HepG2 (cell line): Measurements from ENCODE around the gene SLC34A3. TPM values are rescaled to one million over a fixed set of nuclear protein-coding genes. Genes with fewer than 3 reads are reported as not detected.

Experiments used
- ARNT ChIP-seq: fragments of 450-650 bp; IDR thresholded peaks from 2 replicates; pipeline ENCODE4 v1.6.1; 2017
- DMAP1 ChIP-seq: IDR thresholded peaks from 2 replicates; pipeline ENCODE4 v1.6.1; 2016
- ELF1 ChIP-seq: sonication (generic); formaldehyde crosslinking; IDR thresholded peaks from 2 replicates; pipeline ENCODE4 v1.4.0; 2020; ENCODE audit warnings: missing genetic modification reagents
- MBD4 ChIP-seq: IDR thresholded peaks from 2 replicates; pipeline ENCODE4 v1.6.1; 2012; ENCODE audit warnings: low read length, inconsistent platforms, borderline replicate concordance
- MZF1 ChIP-seq: sonication (generic); formaldehyde crosslinking; IDR thresholded peaks from 2 replicates; pipeline ENCODE4 v1.8.1; 2023; ENCODE audit warnings: mild to moderate bottlenecking, missing genetic modification reagents, borderline replicate concordance
- NBN ChIP-seq: fragments of 450-650 bp; conservative IDR thresholded peaks from 2 replicates; pipeline ENCODE4 v1.6.1; 2017
- NKX3-1 ChIP-seq: sonication (generic); formaldehyde crosslinking; IDR thresholded peaks from 2 replicates; pipeline ENCODE4 v1.5.0; 2020; ENCODE audit warnings: missing genetic modification reagents
- RBM22 ChIP-seq: fragments of 200-400 bp; formaldehyde crosslinking; optimal IDR thresholded peaks from 2 replicates; pipeline ENCODE3; 2017; ENCODE audit warnings: mild to moderate bottlenecking, low read length, moderate library complexity
- SOX6 ChIP-seq, 2 experiments: fragments of 450-650 bp in 1 of 2; sonication (generic) in 1 of 2; formaldehyde crosslinking in 1 of 2; IDR thresholded peaks; 2 replicates each; pipeline versions ENCODE4 v1.4.0 to v1.6.1; 2017 to 2020; ENCODE audit warnings: antibody characterized with exemption in 1 of 2, mild to moderate bottlenecking in 1 of 2, missing genetic modification reagents in 1 of 2
- SUZ12 ChIP-seq: fragments of 150-350 bp; IDR thresholded peaks from 2 replicates; pipeline ENCODE4 v1.6.1; 2014; ENCODE audit warnings: low read depth, low read length
- TBL1XR1 ChIP-seq: fragments of 150-350 bp; IDR thresholded peaks from 2 replicates; pipeline ENCODE4 v1.6.1; 2014; ENCODE audit warnings: borderline replicate concordance, low read length; ENCODE audit not compliant: partially characterized antibody
- ZMYM3 ChIP-seq: sonication (generic); formaldehyde crosslinking; IDR thresholded peaks from 2 replicates; pipeline ENCODE4 v1.5.1; 2020; ENCODE audit warnings: mild to moderate bottlenecking, missing genetic modification reagents
- ZNF234 ChIP-seq: sonication (generic); formaldehyde crosslinking; conservative IDR thresholded peaks from 2 replicates; pipeline ENCODE4 v1.5.1; 2020; ENCODE audit warnings: mild to moderate bottlenecking, missing genetic modification reagents
- ZNF557 ChIP-seq: sonication (generic); formaldehyde crosslinking; IDR thresholded peaks from 2 replicates; pipeline ENCODE4 v1.4.0; 2020; ENCODE audit warnings: missing genetic modification reagents
- ZNF577 ChIP-seq: sonication (generic); formaldehyde crosslinking; IDR thresholded peaks from 2 replicates; pipeline ENCODE4 v1.4.0; 2020; ENCODE audit warnings: mild to moderate bottlenecking, low read depth, missing genetic modification reagents, borderline replicate concordance
- ZNF790 ChIP-seq: sonication (generic); formaldehyde crosslinking; IDR thresholded peaks from 2 replicates; pipeline ENCODE4 v1.8.0; 2022; ENCODE audit warnings: missing genetic modification reagents, mild to moderate bottlenecking, borderline replicate concordance
- ZNF841 ChIP-seq: sonication (generic); formaldehyde crosslinking; IDR thresholded peaks from 2 replicates; pipeline ENCODE4 v1.8.1; 2023; ENCODE audit warnings: missing genetic modification reagents, borderline replicate concordance
- polyA plus RNA-seq, 8 experiments: library from polyadenylated mRNA; depleted of rRNA in 3 of 8; stranded (reverse) in 7 of 8; unstranded in 1 of 8; fragments of >200 nt; fragmentation: Illumina TruSeq in 4 of 8; extraction: Trizol in 4 of 8; gene quantifications; 2 replicates each; pipeline versions ENCODE4 v1.2.1 to v1.2.3, GENCODE V29; 2011 to 2016; ENCODE audit warnings: low read depth in 4 of 8, missing spikeins in 1 of 8, mixed read lengths in 1 of 8; ENCODE audit not compliant: insufficient read depth in 1 of 8
- total RNA-seq, 5 experiments: library from RNA; depleted of rRNA; stranded (reverse); fragments of >200 nt; fragmentation: Illumina TruSeq; extraction: Trizol; gene quantifications; 2 replicates each; pipeline ENCODE4 v1.2.3, GENCODE V29; 2016; ENCODE audit warnings: low read depth in 1 of 5
- TF ChIP-seq, protein P1 (sequence below): IDR thresholded peaks from 2 replicates; pipeline ENCODE4 v1.6.1; 2016; ENCODE audit warnings: low read depth, missing genetic modification reagents, missing compliant biosample characterization
- TF ChIP-seq, protein P2 (sequence below): sonication (generic); formaldehyde crosslinking; IDR thresholded peaks from 2 replicates; pipeline ENCODE4 v1.5.0; 2020; ENCODE audit warnings: mild to moderate bottlenecking, low read depth, missing genetic modification reagents, borderline replicate concordance
- TF ChIP-seq, protein P3 (sequence below): sonication (generic); formaldehyde crosslinking; conservative IDR thresholded peaks from 2 replicates; pipeline ENCODE4 v1.4.0; 2020; ENCODE audit warnings: missing genetic modification reagents
- TF ChIP-seq, protein P4 (sequence below): IDR thresholded peaks from 2 replicates; pipeline ENCODE4 v1.6.1; 2016
- TF ChIP-seq, protein P5 (sequence below): sonication (generic); formaldehyde crosslinking; IDR thresholded peaks from 2 replicates; pipeline ENCODE4 v1.5.1; 2020; ENCODE audit warnings: mild to moderate bottlenecking, missing genetic modification reagents, borderline replicate concordance

Gene SLC34A3
- total and polyA plus RNA-seq, 2 of the 13 experiments (the other 11 are each of a cell fraction or from before 2014, with no cell fraction given) = 0.07 to 1.0 TPM

DNA sequence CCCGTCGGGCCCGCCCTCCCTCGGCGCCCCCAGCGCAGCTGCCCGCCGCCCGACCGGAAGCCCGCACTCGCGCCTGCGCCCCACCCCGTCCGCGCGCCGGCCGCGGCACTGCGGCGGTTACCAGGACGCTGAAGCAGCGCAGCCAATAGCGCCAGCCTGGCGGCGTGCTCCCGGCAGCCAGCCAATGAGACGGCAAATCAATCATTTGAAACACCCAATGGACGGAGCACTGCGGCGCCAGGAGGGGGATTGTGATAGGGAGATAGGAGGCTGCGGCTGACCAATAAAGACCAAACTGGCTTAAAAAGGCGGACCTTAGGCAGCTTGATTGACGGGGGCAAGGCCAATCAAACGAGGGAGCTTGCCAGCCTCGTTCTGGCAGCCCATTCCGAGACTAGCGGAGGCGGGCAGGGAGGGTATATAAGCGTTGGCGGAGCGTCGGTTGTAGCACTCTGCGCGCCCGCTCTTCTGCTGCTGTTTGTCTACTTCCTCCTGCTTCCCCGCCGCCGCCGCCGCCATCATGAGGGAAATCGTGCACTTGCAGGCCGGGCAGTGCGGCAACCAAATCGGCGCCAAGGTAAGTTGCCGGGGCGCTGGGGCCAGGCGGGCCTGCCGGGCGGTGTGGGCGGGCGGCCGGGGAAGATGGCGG lies 10.3 kb downstream of the SLC34A3 start, which contains the start of gene TUBB4B (continued):
- TF ChIP-seq ZNF790 (CRISPR knock-in tag) = no peak
- TF ChIP-seq ELF1 (CRISPR knock-in tag) = peak; percentile 27; the same call in 1 of the 2 replicates
- TF ChIP-seq TBL1XR1 = no peak
- TF ChIP-seq SUZ12 = no peak
- TF ChIP-seq, protein P1, sequence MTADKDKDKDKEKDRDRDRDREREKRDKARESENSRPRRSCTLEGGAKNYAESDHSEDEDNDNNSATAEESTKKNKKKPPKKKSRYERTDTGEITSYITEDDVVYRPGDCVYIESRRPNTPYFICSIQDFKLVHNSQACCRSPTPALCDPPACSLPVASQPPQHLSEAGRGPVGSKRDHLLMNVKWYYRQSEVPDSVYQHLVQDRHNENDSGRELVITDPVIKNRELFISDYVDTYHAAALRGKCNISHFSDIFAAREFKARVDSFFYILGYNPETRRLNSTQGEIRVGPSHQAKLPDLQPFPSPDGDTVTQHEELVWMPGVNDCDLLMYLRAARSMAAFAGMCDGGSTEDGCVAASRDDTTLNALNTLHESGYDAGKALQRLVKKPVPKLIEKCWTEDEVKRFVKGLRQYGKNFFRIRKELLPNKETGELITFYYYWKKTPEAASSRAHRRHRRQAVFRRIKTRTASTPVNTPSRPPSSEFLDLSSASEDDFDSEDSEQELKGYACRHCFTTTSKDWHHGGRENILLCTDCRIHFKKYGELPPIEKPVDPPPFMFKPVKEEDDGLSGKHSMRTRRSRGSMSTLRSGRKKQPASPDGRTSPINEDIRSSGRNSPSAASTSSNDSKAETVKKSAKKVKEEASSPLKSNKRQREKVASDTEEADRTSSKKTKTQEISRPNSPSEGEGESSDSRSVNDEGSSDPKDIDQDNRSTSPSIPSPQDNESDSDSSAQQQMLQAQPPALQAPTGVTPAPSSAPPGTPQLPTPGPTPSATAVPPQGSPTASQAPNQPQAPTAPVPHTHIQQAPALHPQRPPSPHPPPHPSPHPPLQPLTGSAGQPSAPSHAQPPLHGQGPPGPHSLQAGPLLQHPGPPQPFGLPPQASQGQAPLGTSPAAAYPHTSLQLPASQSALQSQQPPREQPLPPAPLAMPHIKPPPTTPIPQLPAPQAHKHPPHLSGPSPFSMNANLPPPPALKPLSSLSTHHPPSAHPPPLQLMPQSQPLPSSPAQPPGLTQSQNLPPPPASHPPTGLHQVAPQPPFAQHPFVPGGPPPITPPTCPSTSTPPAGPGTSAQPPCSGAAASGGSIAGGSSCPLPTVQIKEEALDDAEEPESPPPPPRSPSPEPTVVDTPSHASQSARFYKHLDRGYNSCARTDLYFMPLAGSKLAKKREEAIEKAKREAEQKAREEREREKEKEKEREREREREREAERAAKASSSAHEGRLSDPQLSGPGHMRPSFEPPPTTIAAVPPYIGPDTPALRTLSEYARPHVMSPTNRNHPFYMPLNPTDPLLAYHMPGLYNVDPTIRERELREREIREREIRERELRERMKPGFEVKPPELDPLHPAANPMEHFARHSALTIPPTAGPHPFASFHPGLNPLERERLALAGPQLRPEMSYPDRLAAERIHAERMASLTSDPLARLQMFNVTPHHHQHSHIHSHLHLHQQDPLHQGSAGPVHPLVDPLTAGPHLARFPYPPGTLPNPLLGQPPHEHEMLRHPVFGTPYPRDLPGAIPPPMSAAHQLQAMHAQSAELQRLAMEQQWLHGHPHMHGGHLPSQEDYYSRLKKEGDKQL (CRISPR knock-in tag) = no peak
- TF ChIP-seq MBD4 = no peak
- no peak for TF ChIP-seq NBN
- peak; percentile 34; the same call in 1 of the 2 replicates for TF ChIP-seq DMAP1 (CRISPR knock-in tag)
- TF ChIP-seq, protein P2, sequence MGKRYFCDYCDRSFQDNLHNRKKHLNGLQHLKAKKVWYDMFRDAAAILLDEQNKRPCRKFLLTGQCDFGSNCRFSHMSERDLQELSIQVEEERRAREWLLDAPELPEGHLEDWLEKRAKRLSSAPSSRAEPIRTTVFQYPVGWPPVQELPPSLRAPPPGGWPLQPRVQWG (CRISPR knock-in tag) = no peak
- TF ChIP-seq, protein P3, sequence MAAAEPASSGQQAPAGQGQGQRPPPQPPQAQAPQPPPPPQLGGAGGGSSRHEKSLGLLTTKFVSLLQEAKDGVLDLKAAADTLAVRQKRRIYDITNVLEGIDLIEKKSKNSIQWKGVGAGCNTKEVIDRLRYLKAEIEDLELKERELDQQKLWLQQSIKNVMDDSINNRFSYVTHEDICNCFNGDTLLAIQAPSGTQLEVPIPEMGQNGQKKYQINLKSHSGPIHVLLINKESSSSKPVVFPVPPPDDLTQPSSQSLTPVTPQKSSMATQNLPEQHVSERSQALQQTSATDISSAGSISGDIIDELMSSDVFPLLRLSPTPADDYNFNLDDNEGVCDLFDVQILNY = peak; percentile 45
- TF ChIP-seq, protein P4, sequence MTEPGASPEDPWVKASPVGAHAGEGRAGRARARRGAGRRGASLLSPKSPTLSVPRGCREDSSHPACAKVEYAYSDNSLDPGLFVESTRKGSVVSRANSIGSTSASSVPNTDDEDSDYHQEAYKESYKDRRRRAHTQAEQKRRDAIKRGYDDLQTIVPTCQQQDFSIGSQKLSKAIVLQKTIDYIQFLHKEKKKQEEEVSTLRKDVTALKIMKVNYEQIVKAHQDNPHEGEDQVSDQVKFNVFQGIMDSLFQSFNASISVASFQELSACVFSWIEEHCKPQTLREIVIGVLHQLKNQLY (CRISPR knock-in tag) = peak; percentile 26; the same call in 1 of the 2 replicates
- no peak for TF ChIP-seq ARNT
- TF ChIP-seq, protein P5, sequence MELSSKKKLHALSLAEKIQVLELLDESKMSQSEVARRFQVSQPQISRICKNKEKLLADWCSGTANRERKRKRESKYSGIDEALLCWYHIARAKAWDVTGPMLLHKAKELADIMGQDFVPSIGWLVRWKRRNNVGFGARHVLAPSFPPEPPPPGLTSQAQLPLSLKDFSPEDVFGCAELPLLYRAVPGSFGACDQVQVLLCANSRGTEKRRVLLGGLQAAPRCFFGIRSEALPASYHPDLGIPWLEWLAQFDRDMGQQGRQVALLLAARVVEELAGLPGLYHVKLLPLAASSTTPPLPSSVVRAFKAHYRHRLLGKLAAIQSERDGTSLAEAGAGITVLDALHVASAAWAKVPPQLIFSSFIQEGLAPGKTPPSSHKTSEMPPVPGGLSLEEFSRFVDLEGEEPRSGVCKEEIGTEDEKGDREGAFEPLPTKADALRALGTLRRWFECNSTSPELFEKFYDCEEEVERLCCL (CRISPR knock-in tag) = no peak; the same call in 1 of the 2 replicates
- no peak for TF ChIP-seq SOX6 (IDR thresholded peaks at IDR 0.05)
- peak; percentile 7; the same call in 1 of the 2 replicates for TF ChIP-seq SOX6 (CRISPR knock-in tag; IDR thresholded peaks at IDR 0.05)
- peak; percentile 81 for TF ChIP-seq RBM22
- TF ChIP-seq ZNF841 (CRISPR knock-in tag) = peak; percentile 22; the same call in 1 of the 2 replicates
- no peak for TF ChIP-seq ZMYM3 (CRISPR knock-in tag)
- peak; percentile 86; the same call in 1 of the 2 replicates for TF ChIP-seq ZNF234 (CRISPR knock-in tag)
- 0 out of 2 replicates have a peak, but pooled peaks have one; percentile 30 for TF ChIP-seq ZNF557 (CRISPR knock-in tag)
- TF ChIP-seq NKX3-1 (CRISPR knock-in tag) = peak; percentile 74; the same call in 1 of the 2 replicates
- no peak for TF ChIP-seq ZNF577 (CRISPR knock-in tag)
- TF ChIP-seq MZF1 (CRISPR knock-in tag) = no peak
